ENCODE measurements around the gene SLC25A26.

SLC25A26 gene

DNA sequence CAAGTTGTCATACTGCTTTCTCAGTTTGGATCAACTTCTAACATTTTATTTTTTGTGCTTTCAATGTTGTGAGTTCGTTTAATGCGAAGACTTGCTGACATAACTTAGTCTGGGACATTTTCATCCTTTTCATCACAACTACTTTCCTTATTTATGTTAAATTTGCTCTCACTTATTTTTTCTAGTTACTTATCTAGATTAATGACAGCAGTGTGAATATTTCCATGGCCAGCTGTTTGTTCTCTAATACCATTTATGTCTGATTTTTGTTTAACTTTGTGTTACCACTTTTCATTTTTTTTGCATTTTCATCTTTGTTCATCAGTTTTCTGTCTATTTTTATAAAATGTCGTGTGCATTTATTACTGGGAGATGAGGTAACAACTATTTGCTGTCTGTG lies 6.2 kb downstream of the SLC25A26 start:
- DNase-seq (ENCODE audit: low spot score): no peak

DNA sequence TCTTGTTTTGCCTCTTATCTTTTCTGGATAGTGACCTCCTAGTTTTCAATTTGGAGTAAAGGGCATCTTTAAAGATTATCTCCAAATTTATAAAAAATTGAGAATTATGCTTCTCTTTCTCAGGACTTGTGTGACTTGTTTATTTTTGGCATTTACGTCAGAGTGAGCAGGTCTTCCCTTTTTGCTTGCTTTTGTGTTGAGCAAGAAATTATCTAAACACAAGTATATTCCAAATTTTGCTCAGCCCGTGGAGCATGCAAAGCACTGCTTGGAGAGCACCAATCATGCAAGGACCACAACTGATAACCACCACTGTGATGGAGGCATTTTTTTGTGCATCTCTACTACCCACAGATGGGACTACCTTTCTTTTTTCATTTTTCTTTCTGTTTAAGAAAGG lies 7.1 kb downstream of the SLC25A26 start:
- no peak for DNase-seq (ENCODE audit: low spot score)

DNA sequence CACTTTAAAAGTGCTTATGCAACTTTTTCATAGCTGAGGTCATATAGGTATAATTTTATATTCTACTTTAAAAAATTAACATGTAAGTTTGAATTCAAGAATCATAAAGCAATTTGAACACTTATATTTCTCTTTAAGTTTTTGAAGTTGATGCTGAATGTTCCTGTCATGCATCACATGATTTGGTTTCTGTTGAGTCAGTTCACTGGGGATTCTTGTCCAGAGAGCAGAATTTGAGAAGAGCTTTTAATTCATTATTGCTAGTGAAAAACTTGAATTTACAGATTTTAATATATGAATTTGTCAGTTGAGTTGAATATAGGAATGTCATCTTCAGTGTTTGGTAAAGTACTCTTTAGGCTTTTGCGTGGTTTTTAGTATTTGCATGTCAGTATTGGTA lies 7.9 kb downstream of the SLC25A26 start:
- DNase-seq (ENCODE audit: low spot score): no peak

DNA sequence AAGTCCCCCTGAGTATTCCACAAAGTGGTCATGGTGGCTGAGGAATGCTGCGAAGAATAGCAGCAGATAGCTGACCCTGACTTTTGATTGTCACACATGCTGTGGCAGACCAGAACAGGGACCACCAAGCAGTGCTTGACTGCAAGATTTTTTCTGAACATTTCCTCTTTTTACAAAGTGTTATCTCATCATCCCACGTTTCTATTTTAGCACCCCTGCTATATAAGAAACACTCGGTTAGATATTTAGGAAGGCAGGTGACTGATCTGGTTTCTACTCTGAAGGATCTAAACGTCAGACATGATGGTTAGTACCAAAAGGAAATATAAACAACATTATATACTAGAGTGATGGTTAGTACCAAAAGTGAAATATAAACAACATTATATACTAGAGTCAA lies 9.1 kb downstream of the SLC25A26 start:
- no peak for DNase-seq (ENCODE audit: low spot score)

DNA sequence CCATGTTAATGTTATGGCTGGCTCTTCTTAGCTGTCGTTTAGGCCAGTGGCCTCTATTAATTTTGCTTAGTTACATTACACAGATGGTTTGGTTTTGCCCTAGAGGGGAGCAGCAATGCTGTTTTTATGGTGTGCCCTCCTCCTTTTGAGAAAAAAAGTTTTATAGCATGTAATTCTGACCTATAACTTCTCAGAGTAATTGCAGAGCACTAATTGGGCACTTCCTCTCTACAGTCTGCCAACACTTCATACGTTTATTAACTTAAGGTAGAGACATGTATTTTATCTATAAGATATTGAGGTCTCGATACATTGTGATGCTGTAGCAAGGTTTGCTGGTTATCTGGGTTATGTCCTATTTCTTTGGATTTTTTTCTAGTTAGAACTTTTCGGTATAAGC lies 12.2 kb downstream of the SLC25A26 start:
- DNase-seq (ENCODE audit: low spot score): no peak

DNA sequence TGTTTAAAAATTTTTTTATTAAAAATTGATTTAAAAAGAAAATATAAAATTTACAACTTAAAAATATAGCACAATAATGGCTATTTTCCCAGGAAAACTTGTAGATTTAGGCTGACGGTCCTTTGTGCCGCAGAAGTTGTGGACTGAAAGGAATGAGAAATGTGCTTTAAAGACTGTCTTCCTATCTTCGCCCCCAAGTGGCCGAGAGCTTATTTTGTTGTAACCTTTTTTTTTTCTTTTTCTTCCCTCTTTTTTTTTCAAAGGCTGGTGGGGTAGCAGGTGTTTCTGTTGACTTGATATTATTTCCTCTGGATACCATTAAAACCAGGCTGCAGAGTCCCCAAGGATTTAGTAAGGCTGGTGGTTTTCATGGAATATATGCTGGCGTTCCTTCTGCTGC lies 15.5 kb downstream of the SLC25A26 start:
- DNase-seq (ENCODE audit: low spot score): no peak

DNA sequence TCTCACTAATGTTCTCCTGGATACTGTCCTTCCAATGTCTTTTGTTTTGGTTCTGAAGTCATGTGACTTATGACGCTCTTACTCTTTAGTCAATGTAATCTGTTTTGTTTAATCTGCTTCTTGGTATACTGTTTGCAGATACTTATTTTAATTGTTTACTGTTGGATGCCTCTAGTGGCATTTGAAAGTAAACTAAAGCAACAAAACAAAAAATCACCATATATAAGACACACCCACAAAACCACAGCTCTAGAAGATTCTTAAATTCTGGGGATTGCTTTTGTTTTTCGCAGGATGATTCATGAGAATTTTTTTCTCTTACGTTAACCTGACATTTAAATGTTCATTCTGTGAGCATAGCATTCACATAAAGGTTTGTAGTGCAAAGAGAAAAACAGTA lies 16.8 kb downstream of the SLC25A26 start:
- no peak for DNase-seq (ENCODE audit: low spot score)

DNA sequence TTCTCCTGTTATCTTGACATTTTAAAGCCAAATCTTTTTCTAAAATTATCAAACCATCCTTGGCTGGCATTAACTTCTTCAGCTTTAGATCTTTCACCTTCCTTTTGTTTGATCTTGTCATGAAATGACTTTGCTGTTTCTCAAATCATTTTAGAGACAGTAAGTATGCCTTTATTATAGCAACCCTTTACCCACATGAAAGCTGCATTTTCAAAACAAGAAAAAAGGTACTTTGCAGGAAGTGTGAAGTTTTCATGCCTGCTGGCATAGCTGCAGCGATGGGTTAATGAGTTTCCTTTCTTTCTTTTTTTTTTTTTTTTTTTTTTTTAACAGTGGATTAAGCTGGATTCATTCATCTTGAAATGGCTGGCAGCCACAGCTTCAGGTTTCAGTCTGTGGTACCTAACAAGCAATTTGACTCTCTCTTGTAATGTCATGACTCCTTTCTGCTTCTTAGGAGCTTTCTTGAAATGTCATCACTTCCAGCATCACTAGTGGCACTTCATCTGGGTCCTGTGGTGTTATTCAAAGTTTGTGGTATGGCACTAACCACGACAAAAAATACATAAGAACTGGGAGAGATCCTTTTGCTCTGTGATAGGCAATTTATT lies 18.8 kb downstream of the SLC25A26 start:
- DNase-seq (ENCODE audit: low spot score): no peak

DNA sequence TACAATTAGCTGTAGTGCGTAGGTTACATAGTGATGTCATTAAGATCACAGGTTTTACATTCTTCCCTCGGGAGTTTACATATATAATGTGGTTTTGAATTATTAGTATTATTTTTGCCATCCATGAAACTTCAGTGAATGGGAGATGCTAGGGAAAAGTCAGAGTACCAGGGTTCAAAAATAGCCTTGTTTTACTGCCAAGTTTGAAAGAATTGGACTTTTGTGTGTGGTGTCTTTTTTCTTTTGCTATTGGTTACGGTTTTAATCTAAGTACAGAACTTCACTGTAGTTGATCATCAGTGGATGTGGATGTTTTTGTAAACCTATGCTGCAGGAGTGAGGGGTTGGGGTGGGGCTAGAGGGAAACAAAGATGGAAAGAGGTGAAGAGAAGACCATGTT lies 20.7 kb downstream of the SLC25A26 start:
- DNase-seq (ENCODE audit: low spot score): no peak

DNA sequence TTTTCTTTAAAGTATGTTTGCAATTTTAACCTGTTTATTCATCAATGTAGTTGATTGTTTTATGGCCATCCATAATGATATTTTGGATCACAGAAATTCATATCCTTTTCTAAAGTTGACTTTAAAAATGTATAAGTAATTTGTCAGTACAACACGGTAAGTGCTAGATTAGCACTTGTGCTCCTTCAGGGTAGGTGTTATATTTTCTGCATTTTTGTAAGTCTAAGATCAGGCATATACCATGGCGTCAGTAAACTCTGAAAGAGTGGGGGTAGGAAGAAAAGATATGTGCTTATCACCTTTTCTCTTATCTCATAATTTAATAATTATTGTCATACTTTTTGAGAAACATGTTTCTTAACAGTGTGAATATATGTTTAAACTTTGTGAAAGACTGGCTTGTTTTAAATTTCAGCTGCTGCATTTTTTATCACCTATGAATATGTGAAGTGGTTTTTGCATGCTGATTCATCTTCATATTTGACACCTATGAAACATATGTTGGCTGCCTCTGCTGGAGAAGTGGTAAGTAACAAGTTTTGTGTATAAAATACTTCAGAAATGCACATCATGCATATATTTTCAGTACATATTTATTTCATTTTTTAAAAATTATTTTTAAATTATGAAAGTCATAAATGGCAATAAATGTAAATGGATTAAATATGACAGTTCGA lies 22.1 kb downstream of the SLC25A26 start:
- DNase-seq (ENCODE audit: low spot score): no peak

DNA sequence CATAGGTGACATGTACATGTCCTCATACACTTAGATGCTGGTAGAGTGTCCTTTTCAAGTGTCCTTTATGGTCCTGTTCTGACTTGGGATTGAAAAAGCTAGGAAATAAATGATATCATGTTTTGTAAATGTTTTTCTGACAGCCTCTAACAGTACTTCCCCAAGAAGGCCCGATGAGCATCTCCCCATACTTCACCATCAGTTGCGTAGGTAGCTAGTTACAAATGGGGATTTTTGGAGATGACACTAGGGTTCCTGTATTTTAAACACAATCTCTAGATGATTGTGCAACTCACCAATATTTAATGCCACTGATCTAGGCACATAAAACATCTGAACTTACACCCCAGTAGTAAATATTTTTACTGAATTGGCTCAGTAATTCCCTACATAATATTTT lies 27.8 kb downstream of the SLC25A26 start:
- DNase-seq (ENCODE audit: low spot score): no peak

DNA sequence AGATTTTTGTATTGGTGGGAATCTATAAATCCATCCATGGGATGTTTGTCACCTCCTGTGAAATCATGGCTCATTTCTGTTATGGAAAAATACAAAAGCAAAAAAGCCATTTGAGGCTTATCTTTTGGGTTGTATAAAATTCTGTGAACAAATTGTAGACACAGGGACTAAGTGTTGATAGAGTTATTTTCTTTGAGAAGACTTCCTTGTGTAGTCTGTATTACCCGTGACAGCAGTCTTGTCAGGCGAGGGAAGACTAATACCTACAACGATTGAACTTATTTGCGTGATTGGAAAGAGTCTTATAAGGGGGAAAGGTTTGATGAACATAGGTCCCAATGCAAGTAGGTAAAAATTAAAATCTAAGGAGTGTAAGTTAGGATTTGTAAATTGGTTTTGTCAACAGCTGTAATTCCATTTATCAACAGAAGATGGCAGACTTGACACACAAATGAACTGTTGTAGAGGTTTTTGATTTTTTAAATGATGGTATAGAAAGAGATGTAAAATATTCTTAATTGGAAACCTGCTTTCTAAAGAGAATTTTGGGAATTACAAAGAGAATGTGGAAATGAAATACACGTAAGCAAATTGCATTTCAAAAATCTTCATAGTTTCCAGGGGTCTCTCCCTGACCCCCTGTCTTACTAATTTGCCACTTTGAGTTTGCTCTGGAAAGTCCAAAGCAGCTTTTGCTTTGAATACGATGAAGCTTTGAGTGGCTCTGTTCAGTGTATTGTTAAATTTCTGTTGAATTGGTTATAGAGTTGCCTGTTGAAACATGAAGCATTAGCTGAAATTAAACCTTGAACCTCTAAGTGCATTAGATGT lies 33.2 kb downstream of the SLC25A26 start:
- peak; percentile 33 for DNase-seq (ENCODE audit: low spot score)

DNA sequence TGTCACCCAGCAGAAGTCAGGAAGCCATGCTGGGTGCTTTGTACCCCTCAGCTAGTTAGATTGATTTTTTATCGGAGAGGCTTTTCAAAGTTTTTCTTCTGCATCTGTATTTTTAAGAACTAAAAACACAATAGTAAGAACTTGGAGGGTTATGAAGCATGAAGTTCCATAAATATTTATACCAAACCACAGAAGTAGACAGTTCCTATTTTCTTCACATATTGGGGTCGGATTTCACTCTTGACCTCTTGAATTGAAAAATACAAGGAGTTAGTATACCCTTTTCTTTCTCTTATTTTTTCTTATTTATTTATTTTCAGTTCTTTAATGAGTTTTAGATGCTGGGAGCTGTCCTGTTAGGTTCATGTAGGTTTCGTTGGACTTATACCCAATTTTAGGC lies 35.1 kb downstream of the SLC25A26 start:
- DNase-seq (ENCODE audit: low spot score): no peak

DNA sequence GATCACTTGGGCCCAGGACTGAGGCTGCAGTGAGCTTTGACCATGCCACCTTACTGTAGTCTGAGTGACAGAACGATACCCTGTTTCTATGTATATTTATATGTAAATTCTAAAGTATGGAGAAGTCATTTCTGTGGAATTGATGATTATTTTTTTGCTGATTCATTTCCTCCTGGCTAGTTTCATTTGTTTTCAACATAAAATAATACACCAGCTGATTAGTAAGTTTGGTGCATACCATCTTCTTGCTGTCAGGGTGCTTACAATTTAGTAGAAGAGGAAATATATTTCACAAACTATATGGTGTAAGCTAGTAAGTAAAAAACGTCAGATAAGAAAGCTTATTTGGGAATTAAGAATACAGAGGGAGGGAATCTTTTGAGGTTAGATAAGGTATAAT lies 36.0 kb downstream of the SLC25A26 start:
- no peak for DNase-seq (ENCODE audit: low spot score)

DNA sequence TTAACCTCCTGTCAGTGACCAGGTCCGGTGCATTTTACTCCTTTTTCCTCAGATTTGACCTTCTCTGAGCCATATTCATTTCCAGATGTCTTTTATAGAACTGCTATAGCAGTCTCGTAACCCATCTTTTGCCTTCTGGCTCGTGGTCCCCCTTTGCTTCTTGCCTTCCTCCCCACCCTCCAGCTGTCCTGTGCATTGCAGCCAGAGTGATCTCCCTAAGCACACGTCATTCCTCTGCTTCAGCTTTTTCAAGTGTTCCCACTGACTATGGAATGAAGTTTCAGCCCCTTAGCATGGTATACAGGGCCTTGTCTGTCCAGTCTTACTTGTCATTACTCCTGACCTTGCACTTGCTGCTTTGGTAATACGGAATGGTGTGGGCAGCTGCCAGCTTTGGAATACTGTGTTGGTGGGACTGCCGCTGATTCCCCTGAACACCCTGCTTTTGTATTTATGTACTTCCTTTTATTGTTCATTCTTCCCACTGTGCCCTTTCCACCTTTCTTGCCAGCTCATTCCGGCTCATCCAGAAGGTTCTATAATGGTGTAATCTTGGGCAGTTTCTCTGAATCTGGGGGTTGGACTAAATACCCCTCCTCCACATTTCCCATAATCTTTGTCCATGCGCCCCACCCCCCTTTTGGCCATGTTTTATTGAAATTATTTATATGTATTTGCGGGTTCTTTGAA lies 38.9 kb downstream of the SLC25A26 start:
- no peak for DNase-seq (ENCODE audit: low spot score)

DNA sequence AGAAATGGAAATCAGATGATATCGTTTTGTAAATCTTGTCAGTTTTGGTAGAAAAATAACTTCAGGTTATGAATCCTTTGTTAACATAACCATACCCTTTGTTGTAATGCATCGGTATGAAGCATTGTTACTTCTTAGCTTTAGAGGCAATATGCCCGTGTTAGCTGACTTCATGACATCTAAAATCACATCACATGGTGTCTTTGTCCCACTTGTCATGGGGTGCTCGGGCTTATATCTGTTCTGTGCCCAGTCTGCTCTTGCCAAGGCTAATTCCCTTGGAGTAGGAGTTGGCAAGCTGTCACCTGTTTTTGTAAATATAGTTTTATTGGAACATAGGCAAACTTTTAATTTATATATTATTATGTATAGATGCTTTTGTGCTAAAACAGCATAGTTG lies 39.6 kb downstream of the SLC25A26 start:
- no peak for DNase-seq (ENCODE audit: low spot score)

DNA sequence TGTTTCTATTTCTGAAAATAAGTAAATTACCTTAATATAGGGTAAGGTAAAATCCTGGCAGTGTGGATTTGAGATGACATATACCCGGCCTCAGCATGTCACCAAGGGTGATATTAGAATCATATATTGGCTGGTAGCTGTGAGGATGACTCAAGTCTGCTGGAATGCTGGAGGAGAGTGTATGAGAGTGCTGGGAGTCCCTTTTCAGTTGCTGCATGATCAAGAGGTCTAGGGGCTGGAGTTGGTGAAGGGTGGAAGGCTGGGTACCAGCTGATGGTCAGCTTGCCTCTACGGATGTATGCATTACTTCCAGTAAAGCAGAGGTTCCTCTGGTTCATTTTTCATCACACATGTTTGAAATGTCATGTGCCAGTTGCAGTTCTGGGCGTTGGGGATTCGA lies 40.6 kb downstream of the SLC25A26 start:
- DNase-seq (ENCODE audit: low spot score): no peak

DNA sequence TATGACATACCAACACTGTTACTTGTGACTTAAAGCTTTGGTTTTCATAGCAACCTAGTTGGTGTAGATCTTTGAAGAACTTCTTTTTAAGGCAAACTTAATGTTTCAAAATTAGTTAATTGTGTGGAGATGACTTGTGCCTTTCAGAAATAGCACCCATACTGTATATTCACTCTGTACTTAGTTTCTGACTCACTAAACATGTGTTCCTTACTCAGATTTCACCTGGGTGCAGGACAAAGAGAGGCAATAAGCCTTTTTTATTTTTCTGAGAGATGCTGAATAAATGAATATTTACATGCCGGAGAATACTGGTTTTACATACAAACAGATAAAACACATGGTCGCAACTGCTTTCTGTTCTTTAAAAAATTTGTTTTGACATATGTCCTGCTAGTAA lies 44.8 kb downstream of the SLC25A26 start:
- no peak for DNase-seq (ENCODE audit: low spot score)

DNA sequence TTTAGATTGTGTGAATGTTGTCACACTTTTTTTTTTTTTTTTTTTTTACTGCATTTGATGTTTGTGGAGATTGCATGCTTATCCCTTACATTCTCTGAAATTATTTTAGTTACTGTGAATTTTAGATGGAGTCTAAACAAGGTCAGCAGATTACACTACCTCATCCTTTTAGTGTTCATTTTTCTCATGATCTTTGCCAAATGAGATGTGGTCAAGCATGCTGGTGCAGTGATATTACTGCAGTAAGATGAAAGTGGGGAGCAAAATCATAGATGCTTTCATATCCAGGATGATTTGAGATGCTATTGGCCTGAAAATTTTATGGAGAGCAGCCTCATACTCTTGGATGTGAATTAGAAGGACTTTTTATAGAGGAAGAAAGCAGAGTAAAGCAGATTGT lies 45.8 kb downstream of the SLC25A26 start:
- no peak for DNase-seq (ENCODE audit: low spot score)

DNA sequence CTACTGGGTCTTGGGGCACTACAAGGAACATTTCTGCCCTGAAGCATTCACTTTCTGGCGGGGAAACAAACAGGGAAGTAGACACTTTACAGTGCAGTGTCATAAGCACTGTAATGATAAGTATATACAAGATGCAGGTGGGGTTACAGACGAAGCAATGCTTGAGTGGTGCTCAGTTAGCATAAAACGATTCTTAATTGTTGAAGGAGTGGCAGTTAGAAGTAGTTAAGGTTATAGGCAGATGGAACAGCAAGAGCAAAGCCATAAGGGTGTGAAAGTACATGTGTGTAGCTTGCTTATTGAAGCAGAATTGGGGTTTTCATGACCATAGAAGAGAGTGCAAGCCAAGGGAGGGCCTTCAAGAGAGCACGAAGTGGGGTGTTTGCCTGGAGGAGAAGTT lies 46.2 kb downstream of the SLC25A26 start:
- DNase-seq (ENCODE audit: low spot score): no peak

DNA sequence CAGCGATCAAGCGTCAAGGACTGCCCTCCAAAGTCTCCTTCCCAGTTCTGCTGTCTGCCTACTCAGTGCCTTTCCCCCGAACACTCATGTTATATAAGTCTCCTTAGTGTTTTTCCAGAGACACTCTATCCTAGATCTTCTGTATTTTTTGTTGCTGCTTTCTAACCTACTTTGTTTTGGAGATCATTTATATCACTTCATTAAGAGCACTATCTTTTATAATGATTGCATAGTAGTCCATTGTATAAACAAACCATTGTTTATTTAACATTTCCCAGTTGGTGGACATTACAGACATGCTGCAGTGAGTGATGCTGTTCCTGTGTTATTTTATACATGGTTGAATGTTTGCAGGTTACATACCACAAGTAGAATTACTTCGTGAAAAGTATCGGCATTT lies 47.1 kb downstream of the SLC25A26 start:
- no peak for DNase-seq (ENCODE audit: low spot score)

DNA sequence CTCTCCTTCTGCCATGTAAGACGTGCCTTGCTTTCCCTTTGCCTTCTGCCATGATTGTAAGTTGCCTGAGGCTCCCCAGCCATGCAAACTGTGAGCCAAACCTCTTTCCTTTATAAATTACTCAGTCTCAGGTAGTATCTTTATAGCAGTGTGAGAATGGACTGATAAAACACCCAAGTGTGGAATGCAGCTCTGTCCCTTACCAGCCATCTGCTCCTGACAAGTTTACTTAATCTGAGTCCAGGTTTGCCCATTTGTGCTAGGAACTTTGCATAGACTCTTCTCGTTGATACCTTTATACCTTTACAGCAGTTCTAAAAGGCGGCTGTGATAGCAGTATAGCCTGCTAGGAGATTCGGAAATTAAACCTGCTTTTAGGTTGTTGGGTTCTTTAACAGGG lies 48.1 kb downstream of the SLC25A26 start:
- no peak for DNase-seq (ENCODE audit: low spot score)

DNA sequence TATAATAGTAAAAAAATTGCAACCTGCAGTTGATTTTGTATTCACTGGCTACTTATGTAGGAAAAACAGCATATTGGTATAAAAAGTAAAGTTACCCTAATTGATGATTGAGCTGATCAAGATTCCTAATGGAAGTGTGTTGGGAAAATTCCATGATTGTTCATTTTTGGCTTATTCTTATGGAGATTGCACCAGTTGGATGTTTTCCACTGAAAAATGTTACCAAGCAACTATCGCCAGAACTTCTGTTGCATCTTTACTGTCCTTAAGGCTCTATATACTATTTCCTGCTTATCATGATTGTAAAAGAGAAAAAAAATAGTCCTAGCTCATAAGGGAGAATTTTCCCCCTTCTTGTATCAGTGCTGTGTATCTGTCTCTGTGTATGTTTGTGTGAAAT lies 48.6 kb downstream of the SLC25A26 start:
- DNase-seq (ENCODE audit: low spot score): no peak
